NCI-H510A treated with DMSO at 0.1 percent for 48 hours (cell line): ENCODE measurements around the gene NR4A1.
A peak's percentile ranks its signal among the peaks of the same experiment; 100 is the strongest.

Source experiments
- DNase-seq: peaks from one replicate; lab custom pipeline; 2025; lab: John Stamatoyannopoulos, UW

NR4A1 gene

DNA sequence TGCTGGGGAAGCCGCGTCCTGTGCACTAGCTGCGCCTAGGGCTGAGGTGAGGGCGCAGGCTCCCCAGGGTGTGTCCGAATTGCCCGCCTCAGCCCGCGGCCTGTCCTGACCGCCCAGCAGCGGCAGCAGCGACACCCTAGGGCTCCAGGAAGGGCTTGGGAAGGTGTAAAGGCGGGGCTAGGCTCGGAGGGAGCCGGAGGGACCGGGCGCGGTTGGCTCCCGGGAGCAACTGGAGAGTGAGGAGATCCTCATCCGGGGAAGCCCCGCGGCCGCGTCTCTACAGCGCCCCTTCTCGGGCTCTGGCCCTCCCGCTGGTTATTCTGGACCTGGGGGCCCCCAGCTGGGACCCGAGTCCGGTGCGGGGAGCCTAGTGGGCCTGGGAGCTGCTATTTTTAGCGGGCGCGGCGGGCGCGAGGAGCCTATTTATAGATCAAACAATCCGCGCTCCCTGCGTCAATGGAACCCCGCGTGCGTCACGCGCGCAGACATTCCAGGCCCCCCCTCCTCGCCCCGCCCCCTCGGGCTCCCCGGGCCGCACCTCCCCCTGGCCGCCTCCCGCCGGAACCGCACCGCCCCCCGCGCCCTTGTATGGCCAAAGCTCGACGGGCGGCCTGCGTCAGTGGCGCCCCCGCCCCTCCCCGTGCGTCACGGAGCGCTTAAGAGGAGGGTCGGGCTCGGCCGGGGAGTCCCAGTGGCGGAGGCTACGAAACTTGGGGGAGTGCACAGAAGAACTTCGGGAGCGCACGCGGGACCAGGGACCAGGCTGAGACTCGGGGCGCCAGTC, at the start of gene NR4A1:
Gene NR4A1, plus strand, starts transcription at position 685 of the 784 bp plus-strand sequence. CDS start 2,887 bp downstream, outside the sequence.
- peak; percentile 92 for DNase-seq

DNA sequence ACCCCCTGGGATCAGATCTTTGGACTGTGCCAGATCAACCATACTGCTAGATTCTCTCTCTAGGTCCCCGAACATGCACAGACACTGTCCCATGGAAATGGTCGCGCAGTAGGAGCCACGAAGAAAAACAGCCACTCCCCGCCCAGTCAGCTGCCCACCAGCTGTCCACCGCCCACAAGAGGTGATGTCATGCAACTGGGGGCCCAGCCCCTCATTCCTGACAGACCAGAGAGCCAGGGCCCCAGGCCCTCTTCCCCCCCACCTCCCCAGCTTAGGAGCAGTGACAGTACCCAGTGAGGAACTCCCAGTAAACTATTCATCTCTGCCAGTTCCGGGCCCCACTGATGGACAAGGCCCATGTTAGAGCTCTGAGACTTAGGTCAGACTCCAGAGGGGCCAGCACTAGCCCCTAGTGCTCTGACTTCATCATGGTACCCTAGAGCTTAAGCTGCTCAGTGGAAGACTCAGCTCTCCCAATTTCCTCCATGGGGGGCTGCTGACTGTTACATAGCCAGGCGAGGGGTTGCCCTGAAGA, 48.2 kb upstream of the NR4A1 start:
- DNase-seq, result no peak

- no peak for DNase-seq
Measured at GRCh38 chr12:52003591-52003990, 47.7 kb upstream of the NR4A1 start.

GRCh38 chr12:52004042-52004648, 47.1 kb upstream of the NR4A1 start:
- peak; percentile 28 for DNase-seq

GRCh38 chr12:52005218-52005902, 45.9 kb upstream of the NR4A1 start:
- DNase-seq, result no peak

- no peak for DNase-seq
Measured at GRCh38 chr12:52005903-52006703, 45.1 kb upstream of the NR4A1 start.

DNA sequence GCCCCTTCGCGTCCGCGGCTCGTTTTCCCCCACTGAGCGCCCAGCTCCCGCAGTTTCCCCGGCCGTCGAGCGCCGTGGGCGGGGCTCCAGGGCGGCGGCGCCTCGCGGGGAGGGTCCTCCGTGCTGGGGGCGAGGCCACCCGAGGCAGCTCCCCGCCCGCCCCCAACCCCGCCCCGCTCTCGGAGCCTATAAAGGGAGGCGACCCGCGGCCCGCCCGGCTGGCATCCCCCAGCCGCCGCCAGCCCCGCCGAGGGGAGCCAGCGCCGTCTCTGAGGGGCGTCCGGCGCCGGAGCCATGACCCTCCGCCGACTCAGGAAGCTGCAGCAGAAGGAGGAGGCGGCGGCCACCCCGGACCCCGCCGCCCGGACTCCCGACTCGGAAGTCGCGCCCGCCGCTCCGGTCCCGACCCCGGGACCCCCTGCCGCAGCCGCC, 44.5 kb upstream of the NR4A1 start, which contains the start of gene TAMALIN:
Gene TAMALIN, plus strand, starts transcription at position 221 of the 432 bp plus-strand sequence. Its CDS starts 74 bp downstream, at position 295.
- no peak for DNase-seq

DNA sequence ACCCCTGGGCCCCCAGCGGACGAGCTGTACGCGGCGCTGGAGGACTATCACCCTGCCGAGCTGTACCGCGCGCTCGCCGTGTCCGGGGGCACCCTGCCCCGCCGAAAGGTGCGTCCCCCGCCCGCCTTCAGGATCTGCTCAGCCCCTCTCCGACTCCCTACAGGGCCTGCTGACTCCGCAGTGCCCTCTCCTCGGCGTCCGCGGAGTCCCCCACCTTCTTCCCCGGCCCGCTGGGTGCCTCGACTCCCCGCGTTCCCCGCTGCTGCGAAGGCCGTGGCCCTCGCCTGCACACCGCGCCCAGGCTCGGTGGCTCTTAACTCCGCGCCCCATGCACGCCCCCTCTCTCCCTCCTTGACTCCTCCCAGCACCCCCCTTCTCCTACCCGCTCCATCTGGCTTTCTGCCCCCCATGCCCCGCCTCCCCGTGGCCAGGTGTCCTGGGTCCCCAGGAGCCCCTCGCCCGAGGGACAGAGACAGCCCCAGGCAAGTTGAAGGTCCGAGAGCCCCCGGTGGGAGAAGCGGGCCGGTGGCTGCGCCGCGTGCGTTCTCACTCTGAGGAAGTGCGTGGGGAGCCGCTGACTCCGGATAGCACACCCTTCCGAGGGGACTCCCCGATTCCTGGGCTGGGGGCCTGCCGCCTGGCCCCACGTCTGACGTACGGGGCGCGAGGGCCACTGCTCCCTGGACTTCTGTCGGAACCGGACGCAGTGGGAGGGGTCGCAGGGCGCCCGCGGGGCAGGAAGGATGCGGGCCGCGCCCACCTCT, 43.9 kb upstream of the NR4A1 start:
- DNase-seq, result no peak

DNA sequence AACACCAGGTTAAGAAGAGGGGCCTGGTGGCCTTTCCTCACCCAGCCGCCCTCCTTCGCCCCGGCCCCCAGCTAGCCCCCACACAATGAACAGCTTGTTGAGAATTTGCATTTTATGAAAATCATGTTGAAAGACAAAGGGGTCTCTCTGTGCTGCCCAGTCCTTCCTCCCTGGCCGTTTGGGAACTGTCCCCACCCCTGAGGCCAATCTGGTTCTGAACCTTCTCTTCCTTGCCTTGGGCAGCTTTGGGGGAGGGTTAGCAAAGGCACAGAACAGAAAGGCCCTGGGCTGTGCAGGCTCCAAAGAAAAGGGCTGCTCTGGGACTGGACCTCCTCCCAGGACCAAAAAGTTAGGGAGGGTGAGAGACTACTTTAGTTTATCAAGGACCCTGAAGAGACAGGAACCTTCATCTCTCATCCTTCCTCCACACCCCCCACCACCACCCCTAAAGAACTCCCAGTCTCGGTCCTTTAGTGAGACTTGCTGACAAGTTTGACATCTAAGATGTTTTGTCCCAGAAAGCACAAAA, 43.2 kb upstream of the NR4A1 start:
- no peak for DNase-seq

- no peak for DNase-seq
Measured at GRCh38 chr12:52009081-52009751, 42.0 kb upstream of the NR4A1 start.

DNA sequence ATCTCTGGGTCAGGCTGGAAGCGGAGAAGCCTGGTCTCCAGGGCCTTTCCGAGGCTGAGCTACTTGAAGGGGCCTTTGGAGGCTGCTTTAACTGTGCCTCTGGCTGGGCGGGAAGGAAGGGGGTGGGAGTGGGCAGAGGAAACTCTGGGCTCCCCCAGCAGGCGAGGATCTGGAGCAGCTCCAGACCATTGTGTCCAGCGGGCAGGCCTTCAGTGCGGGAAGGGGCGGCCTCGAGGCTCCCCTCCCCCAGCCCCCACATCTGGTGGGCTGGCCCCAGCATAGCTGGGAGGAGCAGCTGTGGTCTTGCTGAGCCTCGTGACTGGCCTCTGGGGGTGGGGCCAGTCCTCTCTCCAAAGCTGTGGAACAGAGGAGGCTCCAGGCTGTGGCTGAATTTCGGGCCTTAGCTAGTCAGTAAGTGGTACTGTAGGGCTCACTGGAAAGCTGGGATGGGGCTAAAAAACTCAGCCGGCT, 41.1 kb upstream of the NR4A1 start:
- DNase-seq, result no peak

GRCh38 chr12:52010692-52011601, 40.3 kb upstream of the NR4A1 start:
- DNase-seq, result no peak

GRCh38 chr12:52011602-52012214, 39.5 kb upstream of the NR4A1 start:
- DNase-seq, result no peak

DNA sequence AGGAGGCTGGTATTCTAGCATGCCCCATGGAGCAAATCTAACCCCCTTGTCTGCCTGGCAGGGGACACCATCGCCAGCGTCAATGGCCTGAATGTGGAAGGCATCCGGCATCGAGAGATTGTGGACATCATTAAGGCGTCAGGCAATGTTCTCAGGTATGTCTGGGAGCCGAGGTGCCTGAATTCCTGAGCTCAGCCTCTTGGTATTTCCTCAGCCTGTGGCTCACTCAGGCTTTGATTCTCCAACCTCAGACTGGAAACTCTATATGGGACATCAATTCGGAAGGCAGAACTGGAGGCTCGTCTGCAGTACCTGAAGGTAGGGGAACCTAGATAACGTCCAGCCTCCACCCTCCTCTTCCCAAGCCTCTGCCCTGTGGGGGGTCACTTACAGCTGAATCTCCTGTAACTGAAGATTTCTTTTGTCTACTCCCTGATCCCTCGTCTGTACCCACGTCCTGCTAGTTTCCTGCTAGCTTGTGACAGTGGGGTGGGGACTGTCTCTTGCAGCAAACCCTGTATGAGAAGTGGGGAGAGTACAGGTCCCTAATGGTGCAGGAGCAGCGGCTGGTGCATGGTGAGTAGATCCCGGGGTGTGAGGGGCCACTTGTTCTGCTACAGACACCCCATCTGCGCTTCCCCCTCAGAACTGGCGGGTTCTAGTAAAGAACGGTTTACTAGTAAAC, 37.5 kb upstream of the NR4A1 start:
- DNase-seq, result no peak

DNA sequence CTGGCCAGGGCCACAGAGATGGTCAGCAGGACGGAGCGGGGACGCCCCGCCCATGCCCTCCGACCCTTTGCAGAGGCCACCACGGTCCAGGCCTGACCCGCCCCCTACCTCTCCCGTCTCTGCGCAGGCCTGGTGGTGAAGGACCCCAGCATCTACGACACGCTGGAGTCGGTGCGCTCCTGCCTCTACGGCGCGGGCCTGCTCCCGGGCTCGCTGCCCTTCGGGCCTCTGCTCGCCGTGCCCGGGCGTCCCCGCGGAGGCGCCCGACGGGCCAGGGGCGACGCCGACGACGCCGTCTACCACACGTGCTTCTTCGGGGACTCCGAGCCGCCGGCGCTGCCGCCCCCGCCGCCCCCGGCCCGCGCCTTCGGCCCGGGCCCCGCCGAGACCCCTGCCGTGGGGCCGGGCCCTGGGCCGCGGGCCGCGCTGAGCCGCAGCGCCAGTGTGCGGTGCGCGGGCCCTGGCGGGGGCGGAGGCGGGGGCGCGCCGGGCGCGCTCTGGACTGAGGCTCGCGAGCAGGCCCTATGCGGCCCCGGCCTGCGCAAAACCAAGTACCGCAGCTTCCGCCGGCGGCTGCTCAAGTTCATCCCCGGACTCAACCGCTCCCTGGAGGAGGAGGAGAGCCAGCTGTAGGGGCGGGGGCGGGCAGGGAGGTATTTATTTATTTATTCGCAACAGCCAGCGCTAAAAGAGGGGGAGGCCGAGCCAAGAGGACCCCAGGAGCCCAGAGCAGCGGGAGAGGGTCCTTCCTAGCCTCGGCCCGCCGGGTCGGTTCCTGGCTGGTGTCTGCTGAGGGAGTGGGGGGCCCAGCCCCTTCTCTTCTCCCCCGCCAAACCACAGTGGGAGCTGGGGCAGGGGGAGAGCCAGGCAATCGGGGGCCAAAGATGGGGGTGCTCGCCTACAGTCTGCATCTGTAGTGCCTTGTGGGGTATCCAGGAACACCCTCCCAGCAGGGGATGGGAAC, 36.4 kb upstream of the NR4A1 start:
- no peak for DNase-seq

DNA sequence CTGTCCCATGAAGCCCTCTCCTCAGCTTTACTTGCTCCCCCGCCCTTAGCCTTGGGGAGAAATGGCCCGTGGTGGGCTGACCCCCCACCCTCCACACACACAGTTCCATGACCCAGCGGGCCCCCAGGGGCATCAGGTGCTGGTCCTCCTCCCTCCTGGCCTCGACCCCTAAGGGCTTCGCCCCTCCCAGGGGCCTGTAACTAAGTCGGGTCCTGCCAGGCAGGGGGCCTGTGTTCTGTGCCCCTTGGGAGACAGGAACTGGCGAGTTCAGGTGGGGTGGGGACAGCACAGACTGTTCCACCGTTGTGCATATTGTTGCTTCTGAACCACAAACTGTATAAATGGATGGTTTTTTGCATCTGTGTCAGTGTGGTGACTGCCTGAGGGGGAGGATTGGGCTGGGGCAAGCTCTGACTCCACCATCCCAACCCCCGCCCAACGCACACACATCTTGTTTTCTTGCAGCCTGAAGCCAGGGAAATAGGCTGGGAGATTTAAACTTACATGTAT, 35.7 kb upstream of the NR4A1 start:
- no peak for DNase-seq
